Measurements from ENCODE around the gene BRSK2.
A peak's percentile ranks its signal among the peaks of the same experiment; 100 is the strongest.

Gene BRSK2

GRCh38 chr11:1372660-1373059 lies 17.1 kb upstream of the BRSK2 start:
- DNase-seq (ENCODE audit: low read depth in 1 of 2, low spot score in 1 of 2) = no peak
- no peak for TF ChIP-seq JUND (IDR thresholded peaks at IDR 0.05; ENCODE audit: low read depth)
- in situ Hi-C loops (cut with HindIII; ENCODE audit: low pct_unique_long_range_greater_than_20kb, low sequenced_read_pairs) = no loop called here

- in situ Hi-C loops (cut with HindIII; ENCODE audit: low pct_unique_long_range_greater_than_20kb, low sequenced_read_pairs) = no loop called here
- no peak for TF ChIP-seq JUND (IDR thresholded peaks at IDR 0.05; ENCODE audit: low read depth)
- peak in 1 of 2 experiments; percentile 19 for DNase-seq (ENCODE audit: low read depth in 1 of 2, low spot score in 1 of 2)
Measured at GRCh38 chr11:1373536-1374214, 16.1 kb upstream of the BRSK2 start.

GRCh38 chr11:1375161-1375954 lies 14.4 kb upstream of the BRSK2 start:
- TF ChIP-seq JUND (IDR thresholded peaks at IDR 0.05; ENCODE audit: low read depth) = no peak
- in situ Hi-C loops (cut with HindIII; ENCODE audit: low pct_unique_long_range_greater_than_20kb, low sequenced_read_pairs) = no loop called here
- no peak for DNase-seq (ENCODE audit: low read depth in 1 of 2, low spot score in 1 of 2)

GRCh38 chr11:1375955-1376258 lies 13.8 kb upstream of the BRSK2 start:
- in situ Hi-C loops (cut with HindIII; ENCODE audit: low pct_unique_long_range_greater_than_20kb, low sequenced_read_pairs) = no loop called here
- TF ChIP-seq JUND (IDR thresholded peaks at IDR 0.05; ENCODE audit: low read depth) = no peak
- no peak for DNase-seq (ENCODE audit: low read depth in 1 of 2, low spot score in 1 of 2)

- in situ Hi-C loops (cut with HindIII; ENCODE audit: low pct_unique_long_range_greater_than_20kb, low sequenced_read_pairs) = no loop called here
- no peak for TF ChIP-seq JUND (IDR thresholded peaks at IDR 0.05; ENCODE audit: low read depth)
- DNase-seq (ENCODE audit: low read depth in 1 of 2, low spot score in 1 of 2) = no peak
Measured at GRCh38 chr11:1377231-1377780, 12.4 kb upstream of the BRSK2 start.

- no peak for DNase-seq (ENCODE audit: low read depth in 1 of 2, low spot score in 1 of 2)
- no peak for TF ChIP-seq JUND (IDR thresholded peaks at IDR 0.05; ENCODE audit: low read depth)
- in situ Hi-C loops (cut with HindIII; ENCODE audit: low pct_unique_long_range_greater_than_20kb, low sequenced_read_pairs) = no loop called here
Measured at GRCh38 chr11:1381793-1382425, 7.8 kb upstream of the BRSK2 start.

- DNase-seq (ENCODE audit: low read depth in 1 of 2, low spot score in 1 of 2) = no peak
- no peak for TF ChIP-seq JUND (IDR thresholded peaks at IDR 0.05; ENCODE audit: low read depth)
- in situ Hi-C loops (cut with HindIII; ENCODE audit: low pct_unique_long_range_greater_than_20kb, low sequenced_read_pairs) = no loop called here
Measured at GRCh38 chr11:1382429-1382828, 7.3 kb upstream of the BRSK2 start.

- peak; percentile 72 to 79 for DNase-seq (ENCODE audit: low read depth in 1 of 2, low spot score in 1 of 2)
- in situ Hi-C loops (cut with HindIII; ENCODE audit: low pct_unique_long_range_greater_than_20kb, low sequenced_read_pairs) = no loop called here
Measured at GRCh38 chr11:1382831-1383607, 6.7 kb upstream of the BRSK2 start.

GRCh38 chr11:1384199-1384970 lies 5.3 kb upstream of the BRSK2 start:
- no peak for DNase-seq (ENCODE audit: low read depth in 1 of 2, low spot score in 1 of 2)
- in situ Hi-C loops (cut with HindIII; ENCODE audit: low pct_unique_long_range_greater_than_20kb, low sequenced_read_pairs) = no loop called here
- TF ChIP-seq JUND (IDR thresholded peaks at IDR 0.05; ENCODE audit: low read depth) = no peak

More at GRCh38 chr11:1382831-1383607, 6.7 kb upstream of the BRSK2 start:
- no peak for TF ChIP-seq JUND (IDR thresholded peaks at IDR 0.05; ENCODE audit: low read depth)

- TF ChIP-seq JUND (IDR thresholded peaks at IDR 0.05; ENCODE audit: low read depth) = no peak
- in situ Hi-C loops (cut with HindIII; ENCODE audit: low pct_unique_long_range_greater_than_20kb, low sequenced_read_pairs) = no loop called here
- no peak for DNase-seq (ENCODE audit: low read depth in 1 of 2, low spot score in 1 of 2)
Measured at GRCh38 chr11:1387521-1387920, 2.2 kb upstream of the BRSK2 start.

GRCh38 chr11:1387961-1388762 lies 1.6 kb upstream of the BRSK2 start:
- DNase-seq (ENCODE audit: low read depth in 1 of 2, low spot score in 1 of 2) = no peak
- in situ Hi-C loops (cut with HindIII; ENCODE audit: low pct_unique_long_range_greater_than_20kb, low sequenced_read_pairs) = no loop called here
- TF ChIP-seq JUND (IDR thresholded peaks at IDR 0.05; ENCODE audit: low read depth) = no peak
